ENCODE measurements around the gene LOXL3. TPM values are rescaled to one million over a fixed set of nuclear protein-coding genes. Genes with fewer than 3 reads are reported as not detected.

LOXL3 gene
- total RNA-seq, 2 donors from 2014 or later: 3.2 to 3.9 TPM

- Histone ChIP-seq H3K27me3 (no peaks in the 10 kb centered on the region), H3K4me1 (peaks cover 0 to 30% of the 10 kb centered on the region in 2 donors), H3K9me3 (no peaks in the 10 kb centered on the region), H3K36me3 (peaks cover 36% of the 10 kb centered on the region), H3K27ac (peak overlapping the region; percentile 78 to 87), H3K4me3 (peak overlapping the region; percentile 68 to 89)
- DNase-seq (ENCODE audit: low spot score): no peak
- no peak for TF ChIP-seq CTCF (IDR thresholded peaks at IDR 0.05)
Observed at GRCh38 chr2:74530239-74531187, 23.2 kb downstream of the LOXL3 start.

GRCh38 chr2:74529357-74530238 is 24.1 kb downstream of the LOXL3 start, which contains the start of the genes AUP1 and HTRA2:
Gene AUP1, minus strand, starts transcription at chr2:74529706. Its CDS starts 77 bp downstream, at chr2:74529629.
Gene HTRA2, plus strand, starts transcription at chr2:74529933. Its CDS starts 74 bp downstream, at chr2:74530007.
- H3K27ac ChIP-seq: peak within 1 kb of the TSS; percentile 78 to 87
- peak; percentile 98 for DNase-seq (ENCODE audit: low spot score)
- H3K36me3 ChIP-seq: peaks cover 36% of the 10 kb centered on the region

GRCh38 chr2:74528600-74529356 is 25.0 kb downstream of the LOXL3 start:
- DNase-seq (ENCODE audit: low spot score): no peak
- peak overlapping the region; percentile 68 to 89 for H3K4me3 ChIP-seq

More at GRCh38 chr2:74529357-74530238, 24.1 kb downstream of the LOXL3 start, which contains the start of the genes AUP1 and HTRA2:
- H3K4me3 ChIP-seq: peak within 1 kb of the TSS; percentile 68 to 89
- no peaks in the 10 kb centered on the region for H3K27me3 ChIP-seq
- TF ChIP-seq CTCF (IDR thresholded peaks at IDR 0.05): no peak
- H3K4me1 ChIP-seq: peaks cover 0 to 30% of the 10 kb centered on the region in 2 donors
- H3K9me3 ChIP-seq: no peaks in the 10 kb centered on the region

GRCh38 chr2:74527741-74528140 is 26.0 kb downstream of the LOXL3 start:
- no peak for TF ChIP-seq CTCF (IDR thresholded peaks at IDR 0.05)
- Histone ChIP-seq H3K27ac (no peak overlapping the region), H3K9me3 (no peaks in the 10 kb centered on the region), H3K4me3 (no peak overlapping the region), H3K36me3 (peaks cover 26% of the 10 kb centered on the region), H3K4me1 (peaks cover 0 to 30% of the 10 kb centered on the region in 2 donors), H3K27me3 (no peaks in the 10 kb centered on the region)
- no peak for DNase-seq (ENCODE audit: low spot score)

More at GRCh38 chr2:74528600-74529356, 25.0 kb downstream of the LOXL3 start:
- Histone ChIP-seq H3K4me1 (peaks cover 0 to 30% of the 10 kb centered on the region in 2 donors), H3K9me3 (no peaks in the 10 kb centered on the region), H3K27me3 (no peaks in the 10 kb centered on the region), H3K27ac (peak overlapping the region; percentile 78 to 87), H3K36me3 (peaks cover 36% of the 10 kb centered on the region)
- no peak for TF ChIP-seq CTCF (IDR thresholded peaks at IDR 0.05)
